GM13976 (cell line): Measurements from ENCODE around the gene PC.

Source experiments
- DNase-seq: peaks from one replicate; pipeline ENCODE4 v3.0.0; 2012; ENCODE audit warnings: low spot score
- CTCF ChIP-seq: IDR thresholded peaks from 2 replicates; pipeline ENCODE4 v1.5.1; 2012; ENCODE audit warnings: borderline replicate concordance, mild to moderate bottlenecking; ENCODE audit not compliant: insufficient read depth; ENCODE audit errors: extremely low read depth, missing control alignments, control extremely low read depth
- in situ Hi-C: fragments of 300-500 bp; cut with MboI; formaldehyde crosslinking; loops from one replicate; pipeline ENCODE4 v1.12.0; 2022; ENCODE audit warnings: low sequenced_read_pairs, mixed read lengths, inconsistent platforms; ENCODE audit not compliant: unreplicated experiment

Gene PC

GRCh38 chr11:66953081-66953833 is 4.9 kb downstream of the PC start:
- DNase-seq = no peak
- TF ChIP-seq CTCF = no peak
- in situ Hi-C loops = no loop called here

GRCh38 chr11:66951927-66952337 is 6.3 kb downstream of the PC start:
- DNase-seq = no peak
- no peak for TF ChIP-seq CTCF
- in situ Hi-C loops = no loop called here

GRCh38 chr11:66951135-66951534 is 7.0 kb downstream of the PC start:
- in situ Hi-C loops = no loop called here
- TF ChIP-seq CTCF = no peak

GRCh38 chr11:66950112-66950535 is 8.1 kb downstream of the PC start:
- in situ Hi-C loops = no loop called here
- TF ChIP-seq CTCF = no peak
- DNase-seq = peak; percentile 32

More at GRCh38 chr11:66951135-66951534, 7.0 kb downstream of the PC start:
- DNase-seq = no peak

- TF ChIP-seq CTCF = no peak
- DNase-seq = no peak
- in situ Hi-C loops = no loop called here
Observed at GRCh38 chr11:66938582-66939135, 19.5 kb downstream of the PC start.

GRCh38 chr11:66937193-66937733 is 20.9 kb downstream of the PC start:
- in situ Hi-C loops = no loop called here
- DNase-seq = no peak
- no peak for TF ChIP-seq CTCF
